GM13977 (cell line): ENCODE measurements around the gene LTBP4.

Experiments used
- DNase-seq: peaks from one replicate; pipeline ENCODE4 v3.0.0; 2012; ENCODE audit warnings: low spot score
- CTCF ChIP-seq: IDR thresholded peaks from 2 replicates; pipeline ENCODE4 v1.5.1; 2012; ENCODE audit warnings: mild to moderate bottlenecking, control low read depth; ENCODE audit not compliant: insufficient read depth; ENCODE audit errors: extremely low read depth, missing control alignments
- in situ Hi-C: fragments of 300-500 bp; cut with MboI; formaldehyde crosslinking; loops from one replicate; pipeline ENCODE4 v1.12.0; 2022; ENCODE audit warnings: low sequenced_read_pairs, low pct_unique_long_range_greater_than_20kb, mixed read lengths, inconsistent platforms; ENCODE audit not compliant: unreplicated experiment

Gene LTBP4

GRCh38 chr19:40567040-40567749 is 34.0 kb upstream of the LTBP4 start:
- no peak for DNase-seq
- no peak for TF ChIP-seq CTCF
- in situ Hi-C loops, result no loop called here

GRCh38 chr19:40567750-40568494 is 33.2 kb upstream of the LTBP4 start:
- no peak for TF ChIP-seq CTCF
- in situ Hi-C loops, result no loop called here
- no peak for DNase-seq

- TF ChIP-seq CTCF, result peak; percentile 48
- in situ Hi-C loops, result no loop called here
- peak; percentile 100 for DNase-seq
Measured at GRCh38 chr19:40570313-40571004, 30.7 kb upstream of the LTBP4 start.

DNA sequence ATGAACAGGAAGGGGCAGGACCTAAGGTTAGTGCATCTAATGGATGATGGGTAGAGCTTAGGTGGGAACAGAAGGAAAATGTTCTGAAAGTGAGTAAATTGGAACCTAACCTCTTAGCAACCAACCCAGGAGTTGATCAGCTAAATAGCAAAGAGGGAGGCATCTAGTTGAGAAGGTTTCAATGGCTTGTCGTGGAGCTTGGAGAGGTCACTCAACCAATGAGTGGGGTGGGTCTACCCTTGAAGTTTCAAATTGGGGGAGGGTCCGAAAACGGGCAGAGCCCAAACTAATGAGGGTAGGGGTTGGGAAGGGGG is 30.2 kb upstream of the LTBP4 start:
- no peak for DNase-seq
- in situ Hi-C loops, result no loop called here
- TF ChIP-seq CTCF, result no peak

DNA sequence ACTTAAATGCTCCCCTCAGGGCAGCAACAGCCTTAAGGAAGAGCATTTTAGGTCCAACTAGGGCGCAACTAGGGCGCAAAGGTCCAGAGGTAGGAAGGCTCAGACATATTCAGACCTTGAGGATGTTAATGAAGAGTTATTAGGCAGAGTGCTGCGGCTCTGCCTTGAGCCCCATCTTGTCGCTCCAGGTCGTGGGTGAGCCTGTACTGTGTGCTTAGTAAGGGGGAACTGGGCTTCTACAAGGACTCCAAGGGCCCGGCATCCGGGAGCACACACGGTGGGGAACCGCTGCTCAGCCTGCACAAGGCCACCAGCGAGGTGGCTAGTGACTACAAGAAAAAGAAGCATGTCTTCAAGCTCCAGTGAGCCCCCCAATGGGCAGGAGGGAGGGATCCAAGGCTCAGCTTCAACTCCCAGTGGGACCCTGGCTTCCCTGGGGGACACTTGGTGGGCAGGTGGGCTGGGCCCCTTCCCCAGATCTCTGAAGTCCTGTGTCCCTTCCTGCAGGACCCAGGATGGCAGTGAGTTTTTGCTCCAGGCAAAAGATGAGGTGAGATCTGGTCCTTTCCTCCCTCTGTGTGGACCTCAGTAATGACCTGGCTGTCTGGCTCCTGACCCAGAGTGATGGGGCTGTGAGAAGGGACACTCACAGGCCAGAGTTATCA is 29.2 kb upstream of the LTBP4 start:
- no peak for TF ChIP-seq CTCF
- in situ Hi-C loops, result no loop called here
- no peak for DNase-seq

DNA sequence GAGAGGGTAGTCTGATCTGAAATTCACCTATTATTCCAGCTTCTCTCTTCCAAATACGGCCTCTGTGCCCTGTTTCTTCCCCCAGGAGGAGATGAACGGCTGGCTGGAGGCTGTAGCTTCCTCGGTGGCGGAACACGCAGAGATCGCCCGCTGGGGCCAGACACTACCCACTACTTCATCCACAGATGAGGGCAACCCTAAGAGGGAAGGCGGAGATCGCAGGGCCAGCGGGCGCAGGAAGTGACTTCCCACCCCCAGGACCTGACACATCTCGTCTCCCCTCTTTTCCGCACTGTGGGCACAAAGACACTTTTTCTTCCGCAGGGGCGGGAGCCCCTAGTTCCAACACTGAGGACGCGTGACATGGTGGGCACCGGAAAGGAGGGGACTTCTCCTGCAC is 25.8 kb upstream of the LTBP4 start:
- DNase-seq, result no peak
- TF ChIP-seq CTCF, result no peak

More for the DNA sequence above, 25.8 kb upstream of the LTBP4 start:
- in situ Hi-C loops, result no loop called here
